Gastrocnemius medialis (tissue), 4 donors: Measurements from ENCODE around the gene ZNF526.

ENCODE experiments used
- POLR2A ChIP-seq, 2 donors: fragments of 450-650 bp; IDR thresholded peaks; one replicate each; pipeline ENCODE4 v1.6.1; 2017; ENCODE audit warnings: antibody characterized with exemption in 2 of 2, mild to moderate bottlenecking in 2 of 2, moderate library complexity in 2 of 2
- TF ChIP-seq, protein P1 (sequence below), 5 experiments: fragments of 450-650 bp in 3 of 5; fragments of 200-600 bp in 2 of 5; sonication (generic) in 2 of 5; IDR thresholded peaks in 4 of 5; conservative IDR thresholded peaks in 1 of 5; 1 replicate in 4 of 5; 2 replicates in 1 of 5; pipeline ENCODE4 v1.5.1; 2016 to 2019; ENCODE audit warnings: antibody characterized with exemption in 5 of 5, mild to moderate bottlenecking in 3 of 5, moderate library complexity in 3 of 5

DNA sequence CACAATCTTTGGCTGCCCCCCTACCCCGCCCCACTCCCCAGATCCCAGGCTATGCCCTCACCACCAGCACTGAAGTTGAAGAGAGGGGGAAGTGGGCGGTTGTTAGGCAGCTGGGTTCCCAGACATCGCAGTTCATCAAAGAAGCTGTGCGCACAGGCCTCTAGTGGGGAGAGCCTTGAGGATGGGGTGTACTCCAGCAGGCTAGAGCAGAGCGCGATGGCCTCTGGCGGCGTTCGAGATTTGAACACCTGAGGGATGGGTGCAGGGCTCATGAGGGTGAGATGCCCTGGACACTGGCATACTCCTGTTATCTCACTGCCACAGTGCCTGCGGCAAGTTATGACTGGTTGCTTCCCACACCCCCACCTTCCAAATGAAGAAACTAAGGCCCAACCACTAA, 12.3 kb downstream of the ZNF526 start:
- TF ChIP-seq, protein P1, sequence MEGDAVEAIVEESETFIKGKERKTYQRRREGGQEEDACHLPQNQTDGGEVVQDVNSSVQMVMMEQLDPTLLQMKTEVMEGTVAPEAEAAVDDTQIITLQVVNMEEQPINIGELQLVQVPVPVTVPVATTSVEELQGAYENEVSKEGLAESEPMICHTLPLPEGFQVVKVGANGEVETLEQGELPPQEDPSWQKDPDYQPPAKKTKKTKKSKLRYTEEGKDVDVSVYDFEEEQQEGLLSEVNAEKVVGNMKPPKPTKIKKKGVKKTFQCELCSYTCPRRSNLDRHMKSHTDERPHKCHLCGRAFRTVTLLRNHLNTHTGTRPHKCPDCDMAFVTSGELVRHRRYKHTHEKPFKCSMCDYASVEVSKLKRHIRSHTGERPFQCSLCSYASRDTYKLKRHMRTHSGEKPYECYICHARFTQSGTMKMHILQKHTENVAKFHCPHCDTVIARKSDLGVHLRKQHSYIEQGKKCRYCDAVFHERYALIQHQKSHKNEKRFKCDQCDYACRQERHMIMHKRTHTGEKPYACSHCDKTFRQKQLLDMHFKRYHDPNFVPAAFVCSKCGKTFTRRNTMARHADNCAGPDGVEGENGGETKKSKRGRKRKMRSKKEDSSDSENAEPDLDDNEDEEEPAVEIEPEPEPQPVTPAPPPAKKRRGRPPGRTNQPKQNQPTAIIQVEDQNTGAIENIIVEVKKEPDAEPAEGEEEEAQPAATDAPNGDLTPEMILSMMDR (IDR thresholded peaks at IDR 0.05 in 4 of 5, conservative IDR thresholded peaks at IDR 0.05 in 1 of 5), result no peak
- no peak for TF ChIP-seq POLR2A (IDR thresholded peaks at IDR 0.05)
